K562 (cell line): Measurements from ENCODE around the gene HEXD. TPM values are rescaled to one million over a fixed set of nuclear protein-coding genes. Genes with fewer than 3 reads are reported as not detected.

Source experiments
- ATAC-seq: fragments of 200-7000 bp; cut with Tn5 transposase; 3 replicates; pipeline ENCODE4 v1.9.1; 2020; ENCODE audit warnings: moderate library complexity
- BruUV-seq: library from RNA; stranded (reverse); fragments of 400-500 nt; replicated peaks from 2 replicates; lab custom pipeline; 2021; lab: Mats Ljungman, UMichigan
- CTCF ChIA-PET: fragments of 300-600 bp; formaldehyde crosslinking; extraction: SDS; loops from one replicate; lab custom pipeline; 2021; ENCODE audit warnings: low intra/inter-chr PET ratio; lab: Yijun Ruan, JAX
- POLR2A ChIA-PET: fragments of 300-600, 350-650 bp; sonication (Branson Sonifier 250); formaldehyde crosslinking; extraction: SDS; loops from one replicate; lab custom pipeline; 2021; ENCODE audit warnings: antibody characterized with exemption, inconsistent platforms; lab: Yijun Ruan, JAX
- DNase-seq, 4 experiments: peaks; one replicate each; pipeline versions ENCODE4 v3.0.0 to v3.0.0-alpha.2; 2011 to 2018; ENCODE audit warnings: low spot score in 3 of 4, mixed read lengths in 3 of 4; ENCODE audit errors: extremely low read depth in 1 of 4
- FAIRE-seq: peaks from 2 replicates; lab custom pipeline; 2011; peaks lifted over from hg19 to GRCh38; lab: Jason Lieb, UNC
- H2AFZ ChIP-seq: 2 replicates; pipeline ENCODE4 v1.6.0; 2011; ENCODE audit warnings: low read depth, low read length, control low read depth, inconsistent platforms
- H3K27ac ChIP-seq: fragments of 200-600 bp; 3 replicates; pipeline ENCODE4 v1.8.0; 2011; ENCODE audit warnings: low read depth, mild to moderate bottlenecking, control low read depth, inconsistent platforms, low read length, moderate library complexity, mixed read lengths; ENCODE audit errors: extremely low read depth
- H3K27me3 ChIP-seq, 2 experiments: fragments of 300-600 bp in 1 of 2; 2 replicates in 1 of 2; 3 replicates in 1 of 2; pipeline versions ENCODE4 v1.6.0 to v1.8.0; 2011; ENCODE audit warnings: inconsistent platforms in 2 of 2, low read length in 2 of 2, mild to moderate bottlenecking in 1 of 2, mixed read lengths in 1 of 2, moderate library complexity in 1 of 2; ENCODE audit not compliant: control insufficient read depth in 2 of 2, insufficient read depth in 2 of 2
- H3K36me3 ChIP-seq: fragments of 300-600 bp; 3 replicates; pipeline ENCODE4 v1.8.0; 2011; ENCODE audit warnings: mild to moderate bottlenecking, low read length, inconsistent platforms; ENCODE audit not compliant: control insufficient read depth, insufficient read depth
- H3K4me1 ChIP-seq, 2 experiments: fragments of 200-600 bp in 1 of 2; replicated peaks in 1 of 2; 2 replicates in 1 of 2; 3 replicates in 1 of 2; pipeline versions ENCODE4 v1.5.1 to v1.8.0; 2011; ENCODE audit warnings: inconsistent platforms in 2 of 2, low read length in 2 of 2, mild to moderate bottlenecking in 1 of 2, mixed read lengths in 1 of 2, moderate library complexity in 1 of 2; ENCODE audit not compliant: control insufficient read depth in 2 of 2, insufficient read depth in 2 of 2
- H3K4me2 ChIP-seq: 2 replicates; pipeline ENCODE4 v1.6.1; 2011; ENCODE audit warnings: low read length, control low read depth, inconsistent platforms, mixed read lengths; ENCODE audit not compliant: insufficient read depth
- H3K4me3 ChIP-seq: fragments of 200-600 bp; sonication (generic), shearing (Covaris generic); 2 replicates; pipeline ENCODE4 v1.5.1; 2016; ENCODE audit warnings: control low read depth, inconsistent platforms
- H3K79me2 ChIP-seq: fragments of 200-600 bp; 3 replicates; pipeline ENCODE4 v1.8.0; 2011; ENCODE audit warnings: low read length, inconsistent platforms; ENCODE audit not compliant: control insufficient read depth, insufficient read depth
- H3K9ac ChIP-seq, 2 experiments: 2 replicates each; pipeline versions ENCODE4 v1.6.0 to v1.6.1; 2011; ENCODE audit warnings: low read depth in 2 of 2, low read length in 2 of 2, control low read depth in 1 of 2, inconsistent platforms in 1 of 2, mild to moderate bottlenecking in 1 of 2, mixed read lengths in 1 of 2; ENCODE audit not compliant: insufficient read depth in 1 of 2
- H3K9me1 ChIP-seq: one replicate; pipeline ENCODE4 v1.6.0; 2011; ENCODE audit warnings: inconsistent platforms, mild to moderate bottlenecking, low read length, moderate library complexity; ENCODE audit not compliant: control insufficient read depth, insufficient read depth
- H3K9me3 ChIP-seq: replicated peaks from 2 replicates; pipeline ENCODE4 v1.5.1; 2011; ENCODE audit warnings: low read depth, low read length, inconsistent platforms; ENCODE audit not compliant: control insufficient read depth, insufficient read depth
- H4K20me1 ChIP-seq: replicated peaks from 2 replicates; pipeline ENCODE4 v1.6.1; 2011; ENCODE audit warnings: low read length, inconsistent platforms, mixed read lengths; ENCODE audit not compliant: control insufficient read depth, insufficient read depth
- BCLAF1 ChIP-seq, 2 experiments: fragments of 450-650 bp in 1 of 2; IDR thresholded peaks; 2 replicates each; pipeline ENCODE4 v1.6.1; 2011 to 2017; ENCODE audit warnings: low read depth in 2 of 2, antibody characterized with exemption in 1 of 2, borderline replicate concordance in 1 of 2, low read length in 1 of 2, mild to moderate bottlenecking in 1 of 2, mixed read lengths in 1 of 2; ENCODE audit not compliant: control insufficient read depth in 1 of 2
- POLR2G ChIP-seq: fragments of 200-400 bp; formaldehyde crosslinking; IDR thresholded peaks from 2 replicates; pipeline ENCODE4 v1.6.1; 2017; ENCODE audit warnings: low read depth, mild to moderate bottlenecking, antibody characterized with exemption, low read length, moderate library complexity
- WGBS: fragments of 100-300 bp; shearing (Covaris generic); methylation state at CpG from one replicate; pipeline ENCODE4 v1.1.6; 2016; ENCODE audit warnings: low coverage, mixed read lengths; ENCODE audit not compliant: insufficient coverage; ENCODE audit errors: missing lambda C conversion rate; 5-methylcytosine and 5-hydroxymethylcytosine counted together
- in situ Hi-C: fragments of 300-500 bp; cut with MboI; formaldehyde crosslinking; loops from 4 replicates; pipeline ENCODE4 v1.15.0; 2018; ENCODE audit warnings: inconsistent platforms, mixed read lengths
- intact Hi-C: fragments of 100-400 bp; cut with micrococcal nuclease; formaldehyde crosslinking; loops from 2 replicates; pipeline ENCODE4 v1.14.2; 2022
- polyA plus RNA-seq, 8 experiments: library from polyadenylated mRNA; depleted of rRNA in 4 of 8; stranded (reverse) in 5 of 8; unstranded in 3 of 8; fragments of >200 nt; fragmentation: Nextera tagmentation in 2 of 8; fragmentation: Illumina TruSeq in 1 of 8; extraction: Ambion mirVana in 2 of 8; extraction: Trizol in 1 of 8; gene quantifications; 2 replicates each; pipeline versions ENCODE4 v1.2.1 to v1.2.3, GENCODE V29; 2011 to 2014; ENCODE audit warnings: inconsistent platforms in 1 of 8, missing spikeins in 1 of 8
- total RNA-seq, 7 experiments: library from RNA; depleted of rRNA in 6 of 7; stranded (reverse); fragments of >200 nt in 6 of 7; fragmentation: Illumina TruSeq in 2 of 7; extraction: Trizol in 2 of 7; gene quantifications; 2 replicates each; pipeline versions ENCODE4 v1.2.1 to v1.2.3, GENCODE V29; 2011 to 2021; ENCODE audit warnings: low replicate concordance in 1 of 7

The HEXD gene
- total and polyA plus RNA-seq, 9 of the 15 experiments (the other 6 are each of a cell fraction or from before 2014, with no cell fraction given), result 1.0 to 25.3 (median 10.0) TPM

DNA sequence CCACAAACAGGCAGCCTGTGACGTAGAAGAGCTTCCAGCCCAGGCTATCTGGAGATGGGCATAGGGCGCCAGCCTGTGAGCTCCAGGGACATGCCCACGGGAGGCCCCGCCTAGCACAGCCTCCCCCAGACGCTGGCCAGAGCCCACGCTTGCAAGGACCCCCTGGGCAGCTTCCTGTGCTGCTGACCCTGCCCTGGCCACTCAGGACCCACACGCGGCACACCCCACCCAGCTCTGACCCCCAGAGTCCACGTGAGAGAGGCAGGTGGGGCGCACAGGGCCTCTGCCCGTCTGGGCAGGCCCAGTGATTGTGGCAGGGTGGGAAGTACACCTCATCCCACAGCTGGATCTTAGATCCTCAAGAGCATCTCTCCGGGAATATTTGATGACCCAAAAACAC is 28.5 kb downstream of the HEXD start:
- BruUV-seq, result no TSS peak
- no peaks in the 10 kb centered on the region for H3K9me1 ChIP-seq
- H3K27ac ChIP-seq, result no peak overlapping the region
- in situ Hi-C loops, result no loop called here
- H2AFZ ChIP-seq, result no peak overlapping the region
- peak overlapping the region in 1 of 2 experiments; percentile 78; a peak in 2 of 4 replicates for H3K9ac ChIP-seq
- 90% methylated on average over 11 of the region's 12 CpGs for WGBS
- DNase-seq (no peak), FAIRE-seq (no peak), ATAC-seq (no peak)
- no peaks in the 10 kb centered on the region for H3K9me3 ChIP-seq
- intact Hi-C loops, result no loop called here
- peaks cover 33% of the 10 kb centered on the region; the same call in 2 of the 3 replicates for H3K36me3 ChIP-seq
- H3K4me3 ChIP-seq, result no peak overlapping the region
- no peaks in the 10 kb centered on the region for H4K20me1 ChIP-seq
- POLR2A ChIA-PET, result interaction anchor here (0.6 to 1.3 kb wide), 3 partner anchors 13 to 86 kb away, joined by 3 read pairs; partner anchors contain the start of gene FOXK2
- no peaks in the 10 kb centered on the region for H3K27me3 ChIP-seq
- peaks cover 10 to 57% of the 10 kb centered on the region in 2 experiments for H3K4me1 ChIP-seq
- CTCF ChIA-PET, result no interaction called here
- 0 out of 2 replicates have a peak, but pooled peaks have one; percentile 22 for TF ChIP-seq POLR2G
- TF ChIP-seq BCLAF1 (IDR thresholded peaks at IDR 0.05; ENCODE audit: borderline replicate concordance in 1 of 2, control insufficient read depth in 1 of 2, low read depth in 2 of 2, low read length in 1 of 2), result no peak
- H3K4me2 ChIP-seq, result no peak overlapping the region
- H3K79me2 ChIP-seq, result peaks cover 27% of the 10 kb centered on the region
